PC-9 (cell line): Measurements from ENCODE around the gene CIAO3. TPM values are rescaled to one million over a fixed set of nuclear protein-coding genes. Genes with fewer than 3 reads are reported as not detected.

Source experiments
- BruUV-seq: library from RNA; stranded (reverse); fragments of 400-500 nt; replicated peaks from 2 replicates; lab custom pipeline; 2021; lab: Mats Ljungman, UMichigan
- CTCF ChIA-PET: fragments of 300-600 bp; sonication (Branson Sonifier 250); formaldehyde crosslinking; loops from one replicate; lab custom pipeline; 2022; ENCODE audit warnings: antibody characterized with exemption; lab: Charles Lee
- POLR2A ChIA-PET: fragments of 300-600 bp; sonication (Branson Sonifier 250); formaldehyde crosslinking; loops from one replicate; lab custom pipeline; 2022; ENCODE audit warnings: antibody characterized with exemption; ENCODE audit not compliant: unreplicated experiment; lab: Charles Lee
- DNase-seq, 2 experiments: peaks; one replicate each; pipeline versions ENCODE4 v3.0.0 to v3.0.0-alpha.2; 2015 to 2022; ENCODE audit warnings: mixed read lengths in 1 of 2
- H2AFZ ChIP-seq: fragments of 200-600 bp; sonication (generic); 2 replicates; pipeline ENCODE4 v1.8.1; 2017; ENCODE audit warnings: antibody characterized with exemption
- H3F3A ChIP-seq: fragments of 200-600 bp; sonication (generic); 2 replicates; pipeline ENCODE4 v1.8.1; 2017; ENCODE audit warnings: antibody characterized with exemption, mild to moderate bottlenecking, low read depth; ENCODE audit not compliant: insufficient read depth
- H3K27ac ChIP-seq: fragments of 200-600 bp; sonication (generic); 2 replicates; pipeline ENCODE4 v1.6.1; 2016; ENCODE audit warnings: mixed run types
- H3K27me3 ChIP-seq: fragments of 200-600 bp; sonication (generic); 2 replicates; pipeline ENCODE4 v1.6.1; 2016; ENCODE audit warnings: low read depth, mixed run types; ENCODE audit not compliant: insufficient read depth
- H3K36me3 ChIP-seq: fragments of 200-600 bp; sonication (generic); 2 replicates; pipeline ENCODE4 v1.6.1; 2016; ENCODE audit warnings: low read depth, mixed run types
- H3K4me1 ChIP-seq: fragments of 200-600 bp; sonication (generic); replicated peaks from 2 replicates; pipeline ENCODE4 v1.6.1; 2016; ENCODE audit warnings: mixed run types; ENCODE audit not compliant: insufficient read depth
- H3K4me2 ChIP-seq: fragments of 200-600 bp; sonication (generic); 2 replicates; pipeline ENCODE4 v1.6.1; 2017; ENCODE audit warnings: mixed run types
- H3K4me3 ChIP-seq: fragments of 200-600 bp; sonication (generic); 2 replicates; pipeline ENCODE4 v1.6.1; 2016; ENCODE audit warnings: mixed run types
- H3K79me2 ChIP-seq: fragments of 200-600 bp; sonication (generic); 2 replicates; pipeline ENCODE4 v1.6.1; 2017; ENCODE audit warnings: low read depth, mixed run types
- H3K9me2 ChIP-seq: fragments of 200-600 bp; sonication (generic); 2 replicates; pipeline ENCODE4 v1.8.1; 2017; ENCODE audit warnings: mild to moderate bottlenecking; ENCODE audit not compliant: insufficient read depth
- H3K9me3 ChIP-seq: fragments of 200-600 bp; sonication (generic); 2 replicates; pipeline ENCODE4 v1.8.1; 2016; ENCODE audit warnings: low read depth; ENCODE audit not compliant: insufficient read depth
- H4K20me1 ChIP-seq: fragments of 200-600 bp; sonication (generic); 2 replicates; pipeline ENCODE4 v1.8.1; 2017; ENCODE audit not compliant: insufficient read depth
- CTCF ChIP-seq: fragments of 200-600 bp; sonication (generic); conservative IDR thresholded peaks from 2 replicates; pipeline ENCODE4 v1.6.1; 2017; ENCODE audit warnings: mixed run types, antibody characterized with exemption, mild to moderate bottlenecking, moderate library complexity
- EZH2 ChIP-seq: fragments of 200-600 bp; sonication (generic); IDR thresholded peaks from 2 replicates; pipeline ENCODE4 v1.8.0; 2017; ENCODE audit warnings: antibody characterized with exemption, low read depth
- intact Hi-C: fragments of 100-400 bp; cut with micrococcal nuclease; formaldehyde crosslinking; loops from one replicate; pipeline ENCODE4 v1.10.0; 2022; ENCODE audit not compliant: unreplicated experiment
- total RNA-seq: library from RNA; stranded (reverse); gene quantifications from 2 replicates; pipeline ENCODE4 v1.2.3, GENCODE V29; 2021

Gene CIAO3
- total RNA-seq, 1 experiment from 2014 or later = 44.2 TPM

- Histone ChIP-seq H3K36me3 (no peaks in the 10 kb centered on the region; the same call in 1 of the 2 replicates), H2AFZ (no peak overlapping the region), H3F3A (peaks cover 10% of the 10 kb centered on the region; the same call in 1 of the 2 replicates), H3K9me2 (no peaks in the 10 kb centered on the region), H3K27me3 (peaks cover 34% of the 10 kb centered on the region), H4K20me1 (peaks cover 13% of the 10 kb centered on the region; the same call in 1 of the 2 replicates), H3K4me1 (peaks cover 8% of the 10 kb centered on the region; the same call in 1 of the 2 replicates), H3K9me3 (no peaks in the 10 kb centered on the region), H3K27ac (no peak overlapping the region), H3K79me2 (peaks cover 17% of the 10 kb centered on the region), H3K4me3 (no peak overlapping the region), H3K4me2 (no peak overlapping the region)
- ChIA-PET CTCF (interaction anchor here (0.6 to 0.8 kb wide), 3 partner anchors 12 to 63 kb away, joined by 3 to 11 read pairs (median 4); no protein-coding TSS in a partner anchor), POLR2A (interaction anchor here (0.5 to 1.0 kb wide), 7 partner anchors 22 to 102 kb away, joined by 3 to 9 read pairs (median 4); partner anchors contain the start of genes CCDC78 and MSLN)
- no TSS peak for BruUV-seq
- DNase-seq = no peak
- intact Hi-C loops = loop anchor here (2.0 kb wide), 1 partner anchor 63 kb away; the partner anchor contains the start of gene ANTKMT
- no peak for TF ChIP-seq EZH2
- TF ChIP-seq CTCF = no peak
Observed at GRCh38 chr16:783404-784161, 42.8 kb upstream of the CIAO3 start.

DNA sequence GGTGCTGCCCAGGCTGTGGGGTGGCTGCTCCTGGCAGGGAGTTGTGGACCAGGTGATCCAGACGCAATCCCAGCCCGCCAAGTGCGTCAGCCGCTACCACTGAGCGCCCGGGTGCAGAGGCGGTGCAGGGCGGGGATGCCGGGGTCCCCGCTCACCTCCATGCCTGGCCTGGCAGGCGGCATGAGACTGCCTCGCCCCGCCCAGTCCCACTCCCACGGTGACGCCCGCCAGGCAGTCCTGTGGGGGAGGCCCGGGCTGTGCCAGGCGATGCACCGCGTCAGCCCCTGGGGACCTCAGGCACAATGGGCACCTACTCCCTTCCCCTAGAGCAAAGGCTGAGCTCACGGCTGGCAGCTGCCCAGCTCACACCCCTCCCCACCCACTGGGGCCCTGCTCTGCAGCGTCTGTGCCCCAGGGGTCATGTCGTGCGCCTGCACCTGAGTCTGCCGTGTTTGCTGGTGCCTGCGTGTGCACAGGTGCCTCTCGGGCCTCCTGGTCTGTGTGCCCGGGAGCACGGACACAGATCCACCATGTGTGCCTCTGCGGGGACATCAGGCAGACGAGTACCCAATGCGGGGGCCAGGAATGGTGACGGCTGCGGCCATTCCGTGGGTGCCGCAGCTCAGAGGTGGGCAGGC, 42.1 kb upstream of the CIAO3 start:
- Histone ChIP-seq H3K36me3 (no peaks in the 10 kb centered on the region; the same call in 1 of the 2 replicates), H4K20me1 (peaks cover 13% of the 10 kb centered on the region; the same call in 1 of the 2 replicates), H3K27ac (no peak overlapping the region), H3K4me1 (peaks cover 8% of the 10 kb centered on the region; the same call in 1 of the 2 replicates), H3K79me2 (peaks cover 16% of the 10 kb centered on the region), H3K27me3 (peaks cover 34% of the 10 kb centered on the region), H2AFZ (no peak overlapping the region), H3K4me3 (no peak overlapping the region), H3K9me2 (no peaks in the 10 kb centered on the region), H3F3A (peaks cover 13% of the 10 kb centered on the region; the same call in 1 of the 2 replicates), H3K4me2 (no peak overlapping the region), H3K9me3 (no peaks in the 10 kb centered on the region)
- no peak for TF ChIP-seq CTCF
- TF ChIP-seq EZH2 = no peak
- intact Hi-C loops = no loop called here
- no TSS peak for BruUV-seq
- CTCF ChIA-PET = interaction anchor here (0.6 to 0.8 kb wide), 2 partner anchors 13 to 41 kb away, joined by 3 to 4 read pairs; no protein-coding TSS in a partner anchor
- peak in 1 of 2 experiments; percentile 72 for DNase-seq
- POLR2A ChIA-PET = interaction anchor here (0.5 to 1.0 kb wide), 7 partner anchors 22 to 63 kb away, joined by 3 to 9 read pairs (median 3); partner anchors contain the start of genes CCDC78 and MSLN

DNA sequence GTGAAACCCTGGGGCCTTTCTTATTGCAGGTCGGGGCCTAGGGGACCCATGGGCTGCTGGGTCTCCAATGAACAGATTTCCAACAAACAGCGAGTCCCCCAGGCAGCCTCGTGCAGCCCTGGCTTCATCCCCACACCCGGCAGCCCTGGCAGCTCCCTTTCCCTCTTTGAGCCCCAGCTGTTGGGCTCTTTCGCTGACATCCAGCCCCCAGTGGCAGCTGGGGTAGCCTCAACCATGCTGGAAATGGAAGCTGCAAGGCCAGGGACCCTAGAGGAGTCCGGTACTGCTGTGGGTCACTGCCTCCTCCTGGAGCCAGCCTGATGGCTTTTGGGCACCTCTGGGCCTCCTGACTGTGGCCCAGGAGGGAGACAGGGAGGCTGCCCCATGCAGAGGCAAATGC, 41.5 kb upstream of the CIAO3 start:
- intact Hi-C loops = no loop called here
- Histone ChIP-seq H3K9me3 (no peaks in the 10 kb centered on the region), H3F3A (peaks cover 16% of the 10 kb centered on the region; the same call in 1 of the 2 replicates), H3K36me3 (no peaks in the 10 kb centered on the region; the same call in 1 of the 2 replicates), H3K4me2 (no peak overlapping the region), H3K9me2 (no peaks in the 10 kb centered on the region), H3K27ac (no peak overlapping the region), H3K4me1 (peaks cover 7% of the 10 kb centered on the region; the same call in 1 of the 2 replicates), H2AFZ (no peak overlapping the region), H3K27me3 (peaks cover 34% of the 10 kb centered on the region), H3K4me3 (no peak overlapping the region), H3K79me2 (peaks cover 9% of the 10 kb centered on the region), H4K20me1 (peaks cover 13% of the 10 kb centered on the region; the same call in 1 of the 2 replicates)
- no TSS peak for BruUV-seq
- no peak for DNase-seq
- POLR2A ChIA-PET = interaction anchor here (0.7 to 1.0 kb wide), 3 partner anchors 21 to 62 kb away, joined by 3 to 9 read pairs (median 8); partner anchors contain the start of gene MSLN
- CTCF ChIA-PET = no interaction called here
- TF ChIP-seq EZH2 (no peak), CTCF (no peak)
